DMS79 (cell line): ENCODE data around the gene PAQR8.

Source experiments
- DNase-seq: peaks from one replicate; lab custom pipeline; 2025; lab: John Stamatoyannopoulos, UW

Gene PAQR8

GRCh38 chr6:52347818-52348217, 14.1 kb upstream of the PAQR8 start:
- DNase-seq: no peak

GRCh38 chr6:52351879-52352238, 10.1 kb upstream of the PAQR8 start:
- DNase-seq: no peak

GRCh38 chr6:52352239-52353018, 9.5 kb upstream of the PAQR8 start:
- peak; percentile 54 for DNase-seq

GRCh38 chr6:52356017-52356416, 5.9 kb upstream of the PAQR8 start:
- DNase-seq: no peak

- DNase-seq: no peak
Measured at GRCh38 chr6:52359403-52359802, 2.5 kb upstream of the PAQR8 start.

- DNase-seq: no peak
Measured at GRCh38 chr6:52360028-52360427, 1.9 kb upstream of the PAQR8 start.

GRCh38 chr6:52360601-52361413, 1.1 kb upstream of the PAQR8 start:
- DNase-seq: no peak

GRCh38 chr6:52361414-52361944, 472 bp upstream of the PAQR8 start:
- no peak for DNase-seq

- no peak for DNase-seq
Measured at GRCh38 chr6:52362443-52363227, 684 bp downstream of the PAQR8 start.

- no peak for DNase-seq
Measured at GRCh38 chr6:52363228-52363867, 1.4 kb downstream of the PAQR8 start.

GRCh38 chr6:52364480-52365166, 2.7 kb downstream of the PAQR8 start:
- no peak for DNase-seq

- DNase-seq: no peak
Measured at GRCh38 chr6:52365317-52365716, 3.4 kb downstream of the PAQR8 start.

- DNase-seq: no peak
Measured at GRCh38 chr6:52365866-52366540, 4.1 kb downstream of the PAQR8 start.

- DNase-seq: no peak
Measured at GRCh38 chr6:52368002-52368401, 6.1 kb downstream of the PAQR8 start.

- no peak for DNase-seq
Measured at GRCh38 chr6:52369234-52369633, 7.3 kb downstream of the PAQR8 start.

- DNase-seq: peak; percentile 39
Measured at GRCh38 chr6:52371656-52372191, 9.8 kb downstream of the PAQR8 start.

GRCh38 chr6:52373151-52373690, 11.3 kb downstream of the PAQR8 start:
- DNase-seq: no peak

- no peak for DNase-seq
Measured at GRCh38 chr6:52374247-52374646, 12.3 kb downstream of the PAQR8 start.

GRCh38 chr6:52375780-52376556, 14.0 kb downstream of the PAQR8 start:
- no peak for DNase-seq
